Measurements from ENCODE around the gene PANK1.

DNA sequence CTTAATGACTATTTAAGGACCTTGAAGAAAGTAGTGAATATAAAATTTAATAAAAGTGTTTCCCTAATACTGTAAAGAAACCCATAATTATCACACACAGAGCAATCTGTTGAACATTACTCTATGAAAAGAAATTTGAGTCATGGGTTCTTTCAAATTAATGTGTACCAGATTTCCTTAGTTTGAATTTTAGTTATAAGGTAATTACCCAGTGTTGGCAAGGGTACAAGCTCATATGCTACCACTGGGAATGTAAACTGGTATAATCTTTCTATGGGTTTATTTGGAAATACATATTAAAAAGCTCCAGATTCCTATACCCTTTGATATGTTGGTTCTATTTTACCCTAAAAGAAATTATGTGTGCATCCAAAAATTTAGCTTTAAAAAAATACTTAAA, 22.9 kb downstream of the PANK1 start:
- TF ChIP-seq, protein P1, sequence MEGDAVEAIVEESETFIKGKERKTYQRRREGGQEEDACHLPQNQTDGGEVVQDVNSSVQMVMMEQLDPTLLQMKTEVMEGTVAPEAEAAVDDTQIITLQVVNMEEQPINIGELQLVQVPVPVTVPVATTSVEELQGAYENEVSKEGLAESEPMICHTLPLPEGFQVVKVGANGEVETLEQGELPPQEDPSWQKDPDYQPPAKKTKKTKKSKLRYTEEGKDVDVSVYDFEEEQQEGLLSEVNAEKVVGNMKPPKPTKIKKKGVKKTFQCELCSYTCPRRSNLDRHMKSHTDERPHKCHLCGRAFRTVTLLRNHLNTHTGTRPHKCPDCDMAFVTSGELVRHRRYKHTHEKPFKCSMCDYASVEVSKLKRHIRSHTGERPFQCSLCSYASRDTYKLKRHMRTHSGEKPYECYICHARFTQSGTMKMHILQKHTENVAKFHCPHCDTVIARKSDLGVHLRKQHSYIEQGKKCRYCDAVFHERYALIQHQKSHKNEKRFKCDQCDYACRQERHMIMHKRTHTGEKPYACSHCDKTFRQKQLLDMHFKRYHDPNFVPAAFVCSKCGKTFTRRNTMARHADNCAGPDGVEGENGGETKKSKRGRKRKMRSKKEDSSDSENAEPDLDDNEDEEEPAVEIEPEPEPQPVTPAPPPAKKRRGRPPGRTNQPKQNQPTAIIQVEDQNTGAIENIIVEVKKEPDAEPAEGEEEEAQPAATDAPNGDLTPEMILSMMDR (IDR thresholded peaks at IDR 0.05) = no peak
- no peak for TF ChIP-seq POLR2A (IDR thresholded peaks at IDR 0.05)

All from tibial nerve (tissue), 3 donors.